GM23248 (cell line): ENCODE results near the gene DGKB.

Experiments
- EZH2 ChIP-seq: fragments of 200-600 bp; sonication (generic); IDR thresholded peaks from 2 replicates; pipeline ENCODE4 v1.6.1; 2018; ENCODE audit warnings: antibody characterized with exemption, mild to moderate bottlenecking; ENCODE audit not compliant: insufficient read depth, poor library complexity, severe bottlenecking
- EZH2phosphoT487 ChIP-seq: fragments of 200-600 bp; sonication (generic); IDR thresholded peaks from 2 replicates; pipeline ENCODE4 v1.6.1; 2018; ENCODE audit warnings: antibody characterized with exemption, moderate library complexity, mild to moderate bottlenecking, low read depth; ENCODE audit not compliant: insufficient read depth

DNA sequence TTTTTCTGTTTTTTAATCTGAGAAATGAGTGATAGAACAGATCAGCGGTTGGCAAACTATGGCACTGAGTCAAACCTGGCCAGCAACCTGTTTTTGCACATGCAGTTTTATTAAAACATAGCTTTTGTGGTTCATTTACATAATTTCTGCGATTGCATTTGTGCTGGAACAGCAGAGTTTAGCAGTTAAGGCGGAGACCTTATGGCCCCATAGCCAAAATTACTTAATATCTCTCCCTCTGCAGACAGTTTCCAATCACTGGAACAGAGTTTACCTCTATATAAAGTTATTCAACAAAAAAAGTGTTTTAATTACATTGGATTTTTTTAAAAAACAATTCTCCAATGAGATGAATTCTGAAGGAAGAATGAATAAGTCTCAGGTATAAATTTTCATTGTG lies 212.1 kb downstream of the DGKB start:
- TF ChIP-seq EZH2phosphoT487 (no peak), EZH2 (no peak)
